ENCODE measurements around the gene CCSER1. TPM values are rescaled to one million over a fixed set of nuclear protein-coding genes. Genes with fewer than 3 reads are reported as not detected.

Gene CCSER1
- polyA plus RNA-seq, 1 donor from 2014 or later, result 20.8 TPM

DNA sequence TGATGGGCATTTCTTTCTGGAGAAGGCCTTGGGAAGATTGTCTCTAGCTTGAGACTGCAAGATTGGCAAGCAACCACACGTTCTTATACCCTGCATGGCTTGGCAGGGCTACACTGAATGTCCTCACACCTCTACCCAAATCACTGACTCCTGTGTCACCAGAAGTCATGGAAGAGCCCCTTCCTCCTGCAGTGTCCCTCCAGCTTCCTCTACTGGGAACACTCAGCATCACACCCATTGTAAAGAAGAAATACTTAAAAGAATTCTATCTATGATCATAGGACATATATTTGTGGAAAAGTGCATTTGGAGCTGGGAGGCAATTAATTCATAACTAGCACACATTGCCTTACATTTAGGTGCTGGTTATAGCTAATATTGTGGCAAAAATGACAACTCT is 113.1 kb downstream of the CCSER1 start:
- Histone ChIP-seq H3K4me3 (ENCODE audit: low read length) (no peak overlapping the region), H3K4me2 (ENCODE audit: low read length) (no peak overlapping the region), H3F3A (ENCODE audit: insufficient read depth, low read length, poor library complexity, severe bottlenecking) (no peaks in the 10 kb centered on the region), H3K27ac (ENCODE audit: low read length) (no peak overlapping the region), H3K9ac (ENCODE audit: low read length) (no peak overlapping the region), H3K36me3 (ENCODE audit: insufficient read depth, low read length) (no peaks in the 10 kb centered on the region), H3K9me2 (ENCODE audit: insufficient read depth, low read length) (no peaks in the 10 kb centered on the region), H4K20me1 (ENCODE audit: insufficient read depth) (no peaks in the 10 kb centered on the region), H3K27me3 (ENCODE audit: insufficient read depth, low read depth, low read length) (no peaks in the 10 kb centered on the region), H3K9me3 (ENCODE audit: low read length) (no peaks in the 10 kb centered on the region), H2AFZ (ENCODE audit: low read depth, low read length) (no peak overlapping the region), H3K79me2 (replicated peaks; ENCODE audit: insufficient read depth, low read length) (no peaks in the 10 kb centered on the region)
- TF ChIP-seq, protein P1, sequence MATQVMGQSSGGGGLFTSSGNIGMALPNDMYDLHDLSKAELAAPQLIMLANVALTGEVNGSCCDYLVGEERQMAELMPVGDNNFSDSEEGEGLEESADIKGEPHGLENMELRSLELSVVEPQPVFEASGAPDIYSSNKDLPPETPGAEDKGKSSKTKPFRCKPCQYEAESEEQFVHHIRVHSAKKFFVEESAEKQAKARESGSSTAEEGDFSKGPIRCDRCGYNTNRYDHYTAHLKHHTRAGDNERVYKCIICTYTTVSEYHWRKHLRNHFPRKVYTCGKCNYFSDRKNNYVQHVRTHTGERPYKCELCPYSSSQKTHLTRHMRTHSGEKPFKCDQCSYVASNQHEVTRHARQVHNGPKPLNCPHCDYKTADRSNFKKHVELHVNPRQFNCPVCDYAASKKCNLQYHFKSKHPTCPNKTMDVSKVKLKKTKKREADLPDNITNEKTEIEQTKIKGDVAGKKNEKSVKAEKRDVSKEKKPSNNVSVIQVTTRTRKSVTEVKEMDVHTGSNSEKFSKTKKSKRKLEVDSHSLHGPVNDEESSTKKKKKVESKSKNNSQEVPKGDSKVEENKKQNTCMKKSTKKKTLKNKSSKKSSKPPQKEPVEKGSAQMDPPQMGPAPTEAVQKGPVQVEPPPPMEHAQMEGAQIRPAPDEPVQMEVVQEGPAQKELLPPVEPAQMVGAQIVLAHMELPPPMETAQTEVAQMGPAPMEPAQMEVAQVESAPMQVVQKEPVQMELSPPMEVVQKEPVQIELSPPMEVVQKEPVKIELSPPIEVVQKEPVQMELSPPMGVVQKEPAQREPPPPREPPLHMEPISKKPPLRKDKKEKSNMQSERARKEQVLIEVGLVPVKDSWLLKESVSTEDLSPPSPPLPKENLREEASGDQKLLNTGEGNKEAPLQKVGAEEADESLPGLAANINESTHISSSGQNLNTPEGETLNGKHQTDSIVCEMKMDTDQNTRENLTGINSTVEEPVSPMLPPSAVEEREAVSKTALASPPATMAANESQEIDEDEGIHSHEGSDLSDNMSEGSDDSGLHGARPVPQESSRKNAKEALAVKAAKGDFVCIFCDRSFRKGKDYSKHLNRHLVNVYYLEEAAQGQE (IDR thresholded peaks at IDR 0.05; ENCODE audit: borderline replicate concordance), result no peak
- TF ChIP-seq TAF1 (IDR thresholded peaks at IDR 0.05; ENCODE audit: low read depth), result no peak

DNA sequence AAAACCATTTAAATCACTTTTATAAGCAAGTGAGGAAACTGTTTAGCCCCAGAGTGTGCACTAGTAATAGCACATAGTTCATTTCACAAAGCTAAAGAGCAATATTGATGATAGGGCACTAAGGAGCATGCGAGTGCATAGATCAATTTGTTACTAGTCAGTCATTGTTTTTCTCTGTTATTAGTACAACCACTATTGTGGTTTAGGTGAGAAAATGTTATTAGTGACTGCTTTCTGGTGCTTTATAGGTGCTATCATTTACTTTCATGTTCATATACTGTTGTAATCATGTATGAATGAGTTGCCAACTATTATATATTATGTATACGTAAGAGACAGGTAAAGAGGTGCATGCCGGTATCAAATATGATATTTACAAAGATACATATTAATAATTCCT is 113.8 kb downstream of the CCSER1 start:
- H3K27ac ChIP-seq (ENCODE audit: low read length), result no peak overlapping the region
- no peak overlapping the region for H2AFZ ChIP-seq (ENCODE audit: low read depth, low read length)
- no peaks in the 10 kb centered on the region for H4K20me1 ChIP-seq (ENCODE audit: insufficient read depth)
- no peaks in the 10 kb centered on the region for H3K27me3 ChIP-seq (ENCODE audit: insufficient read depth, low read depth, low read length)
- no peaks in the 10 kb centered on the region for H3K79me2 ChIP-seq (replicated peaks; ENCODE audit: insufficient read depth, low read length)
- no peaks in the 10 kb centered on the region for H3K9me2 ChIP-seq (ENCODE audit: insufficient read depth, low read length)
- H3K4me3 ChIP-seq (ENCODE audit: low read length), result no peak overlapping the region
- H3F3A ChIP-seq (ENCODE audit: insufficient read depth, low read length, poor library complexity, severe bottlenecking), result no peaks in the 10 kb centered on the region
- H3K4me2 ChIP-seq (ENCODE audit: low read length), result no peak overlapping the region
- H3K36me3 ChIP-seq (ENCODE audit: insufficient read depth, low read length), result no peaks in the 10 kb centered on the region
- H3K9ac ChIP-seq (ENCODE audit: low read length), result no peak overlapping the region
- H3K9me3 ChIP-seq (ENCODE audit: low read length), result no peaks in the 10 kb centered on the region
- TF ChIP-seq, protein P1 (IDR thresholded peaks at IDR 0.05; ENCODE audit: borderline replicate concordance), result no peak
- no peak for TF ChIP-seq POLR2AphosphoS5 (IDR thresholded peaks at IDR 0.05)
- TF ChIP-seq, protein P2, sequence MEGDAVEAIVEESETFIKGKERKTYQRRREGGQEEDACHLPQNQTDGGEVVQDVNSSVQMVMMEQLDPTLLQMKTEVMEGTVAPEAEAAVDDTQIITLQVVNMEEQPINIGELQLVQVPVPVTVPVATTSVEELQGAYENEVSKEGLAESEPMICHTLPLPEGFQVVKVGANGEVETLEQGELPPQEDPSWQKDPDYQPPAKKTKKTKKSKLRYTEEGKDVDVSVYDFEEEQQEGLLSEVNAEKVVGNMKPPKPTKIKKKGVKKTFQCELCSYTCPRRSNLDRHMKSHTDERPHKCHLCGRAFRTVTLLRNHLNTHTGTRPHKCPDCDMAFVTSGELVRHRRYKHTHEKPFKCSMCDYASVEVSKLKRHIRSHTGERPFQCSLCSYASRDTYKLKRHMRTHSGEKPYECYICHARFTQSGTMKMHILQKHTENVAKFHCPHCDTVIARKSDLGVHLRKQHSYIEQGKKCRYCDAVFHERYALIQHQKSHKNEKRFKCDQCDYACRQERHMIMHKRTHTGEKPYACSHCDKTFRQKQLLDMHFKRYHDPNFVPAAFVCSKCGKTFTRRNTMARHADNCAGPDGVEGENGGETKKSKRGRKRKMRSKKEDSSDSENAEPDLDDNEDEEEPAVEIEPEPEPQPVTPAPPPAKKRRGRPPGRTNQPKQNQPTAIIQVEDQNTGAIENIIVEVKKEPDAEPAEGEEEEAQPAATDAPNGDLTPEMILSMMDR (IDR thresholded peaks at IDR 0.05; ENCODE audit: poor library complexity, severe bottlenecking), result no peak
- no peak for TF ChIP-seq EP300 (conservative IDR thresholded peaks at IDR 0.05; ENCODE audit: poor library complexity, severe bottlenecking)
- no peak for TF ChIP-seq EZH2 (IDR thresholded peaks at IDR 0.05; ENCODE audit: borderline replicate concordance, insufficient read depth, low read length, poor library complexity, severe bottlenecking)
- TF ChIP-seq MXI1 (conservative IDR thresholded peaks at IDR 0.05; ENCODE audit: poor library complexity, severe bottlenecking), result no peak
- no peak for TF ChIP-seq SMC3 (conservative IDR thresholded peaks at IDR 0.05; ENCODE audit: poor library complexity)
- no peak for TF ChIP-seq RAD21 (conservative IDR thresholded peaks at IDR 0.05)
- TF ChIP-seq TAF1 (IDR thresholded peaks at IDR 0.05; ENCODE audit: low read depth), result no peak

Measured in neural cell (in vitro differentiated cells).